IMR-90 (cell line): ENCODE data around the gene GALNT9. TPM values are rescaled to one million over a fixed set of nuclear protein-coding genes. Genes with fewer than 3 reads are reported as not detected.

Experiments used
- ATAC-seq: fragments of 200-7000 bp; cut with Tn5 transposase; 2 replicates; pipeline ENCODE4 v1.9.1; 2020; ENCODE audit warnings: low read depth, mild to moderate bottlenecking, moderate library complexity
- BruUV-seq: library from RNA; stranded (reverse); fragments of 400-500 nt; replicated peaks from 2 replicates; lab custom pipeline; 2021; lab: Mats Ljungman, UMichigan
- CTCF ChIA-PET: fragments of 300-600 bp; formaldehyde crosslinking; extraction: SDS; loops from one replicate; lab custom pipeline; 2021; ENCODE audit warnings: antibody characterized with exemption; lab: Yijun Ruan, JAX
- POLR2A ChIA-PET: fragments of 300-600 bp; sonication (Branson Sonifier 250); formaldehyde crosslinking; loops from one replicate; lab custom pipeline; 2022; ENCODE audit warnings: antibody characterized with exemption; ENCODE audit not compliant: unreplicated experiment; lab: Charles Lee
- DNase-seq: peaks from one replicate; pipeline ENCODE4 v3.0.0; 2013
- H2AFZ ChIP-seq: replicated peaks from 2 replicates; pipeline ENCODE3; 2013; ENCODE audit warnings: low read length, mild to moderate bottlenecking; ENCODE audit not compliant: poor library complexity
- H2AK5ac ChIP-seq: 2 replicates; pipeline ENCODE4 v1.6.1; 2013; ENCODE audit warnings: low read depth, low read length, inconsistent platforms
- H2AK9ac ChIP-seq: replicated peaks from 2 replicates; pipeline ENCODE3; 2013; ENCODE audit warnings: mild to moderate bottlenecking, low read depth, low read length, moderate library complexity; ENCODE audit not compliant: poor library complexity
- H2BK120ac ChIP-seq: 2 replicates; pipeline ENCODE4 v1.6.1; 2013; ENCODE audit warnings: low read depth, low read length, inconsistent platforms
- H2BK15ac ChIP-seq: 3 replicates; pipeline ENCODE4 v1.6.1; 2013; ENCODE audit warnings: low read depth, low read length, inconsistent platforms
- H2BK20ac ChIP-seq: 2 replicates; pipeline ENCODE4 v1.6.1; 2013; ENCODE audit warnings: low read depth, mild to moderate bottlenecking, inconsistent platforms, low read length, moderate library complexity
- H2BK5ac ChIP-seq: 2 replicates; pipeline ENCODE4 v1.6.1; 2013; ENCODE audit warnings: mild to moderate bottlenecking, low read depth, low read length, inconsistent platforms; ENCODE audit not compliant: poor library complexity, severe bottlenecking
- H3K14ac ChIP-seq: replicated peaks from 2 replicates; pipeline ENCODE4 v1.6.1; 2013; ENCODE audit warnings: low read depth, low read length, inconsistent platforms
- H3K18ac ChIP-seq: 2 replicates; pipeline ENCODE4 v1.6.1; 2013; ENCODE audit warnings: low read depth, low read length, control low read depth
- H3K23ac ChIP-seq: 2 replicates; pipeline ENCODE4 v1.6.1; 2013; ENCODE audit warnings: low read depth, low read length, inconsistent platforms
- H3K27ac ChIP-seq: 2 replicates; pipeline ENCODE4 v1.5.1; 2013; ENCODE audit warnings: mild to moderate bottlenecking, control low read depth, low read length; ENCODE audit not compliant: insufficient read depth
- H3K27me3 ChIP-seq: 2 replicates; pipeline ENCODE4 v1.6.1; 2013; ENCODE audit warnings: low read length; ENCODE audit not compliant: control insufficient read depth, insufficient read depth
- H3K36me3 ChIP-seq: 2 replicates; pipeline ENCODE4 v1.6.1; 2013; ENCODE audit warnings: low read length, mixed read lengths; ENCODE audit not compliant: control insufficient read depth, insufficient read depth
- H3K4ac ChIP-seq: 2 replicates; pipeline ENCODE4 v1.6.1; 2013; ENCODE audit warnings: low read depth, low read length, inconsistent platforms
- H3K4me1 ChIP-seq: 2 replicates; pipeline ENCODE4 v1.6.1; 2013; ENCODE audit warnings: low read length, mixed read lengths; ENCODE audit not compliant: control insufficient read depth, insufficient read depth
- H3K4me2 ChIP-seq: 2 replicates; pipeline ENCODE4 v1.6.1; 2013; ENCODE audit warnings: low read depth, mild to moderate bottlenecking, control low read depth, low read length, moderate library complexity
- H3K4me3 ChIP-seq: 2 replicates; pipeline ENCODE4 v1.5.1; 2013; ENCODE audit warnings: low read depth, mild to moderate bottlenecking, control low read depth, low read length, moderate library complexity; ENCODE audit not compliant: insufficient read depth
- H3K56ac ChIP-seq: 2 replicates; pipeline ENCODE4 v1.6.1; 2013; ENCODE audit warnings: low read length, inconsistent platforms; ENCODE audit not compliant: insufficient read depth; ENCODE audit errors: extremely low read depth
- H3K79me1 ChIP-seq, 2 experiments: 2 replicates each; pipeline ENCODE4 v1.6.1; 2013; ENCODE audit warnings: low read length in 2 of 2, inconsistent platforms in 1 of 2, low read depth in 1 of 2
- H3K9ac ChIP-seq: 2 replicates; pipeline ENCODE4 v1.6.1; 2013; ENCODE audit warnings: low read depth, low read length, control low read depth
- H3K9me1 ChIP-seq: 2 replicates; pipeline ENCODE4 v1.6.1; 2013; ENCODE audit warnings: low read length, inconsistent platforms; ENCODE audit not compliant: insufficient read depth
- H3K9me3 ChIP-seq: 2 replicates; pipeline ENCODE4 v1.6.1; 2013; ENCODE audit warnings: low read length; ENCODE audit not compliant: control insufficient read depth, insufficient read depth
- H4K20me1 ChIP-seq: 2 replicates; pipeline ENCODE4 v1.6.1; 2013; ENCODE audit warnings: low read length, inconsistent platforms; ENCODE audit not compliant: insufficient read depth
- H4K5ac ChIP-seq: 2 replicates; pipeline ENCODE4 v1.6.1; 2013; ENCODE audit warnings: mild to moderate bottlenecking, low read depth, low read length, control low read depth
- H4K8ac ChIP-seq, 2 experiments: 2 replicates each; pipeline ENCODE4 v1.6.1; 2013; ENCODE audit warnings: low read depth in 2 of 2, low read length in 2 of 2, control low read depth in 1 of 2, inconsistent platforms in 1 of 2
- H4K91ac ChIP-seq: 2 replicates; pipeline ENCODE4 v1.6.1; 2013; ENCODE audit warnings: low read depth, low read length, inconsistent platforms; ENCODE audit not compliant: insufficient read depth
- CTCF ChIP-seq: conservative IDR thresholded peaks from 2 replicates; pipeline ENCODE4 v1.5.1; 2012; ENCODE audit warnings: mild to moderate bottlenecking, low read depth, low read length, improper control_type of control experiment
- MAZ ChIP-seq: IDR thresholded peaks from 2 replicates; pipeline ENCODE4 v1.6.1; 2012; ENCODE audit warnings: low read depth, mild to moderate bottlenecking, low read length, improper control_type of control experiment, moderate library complexity, borderline replicate concordance
- NFE2L2 ChIP-seq: fragments of 150-350 bp; IDR thresholded peaks from 2 replicates; pipeline ENCODE4 v1.6.1; 2016; ENCODE audit warnings: low read depth, mild to moderate bottlenecking, low read length
- RAD21 ChIP-seq: IDR thresholded peaks from 2 replicates; pipeline ENCODE4 v1.6.1; 2012; ENCODE audit warnings: low read length, improper control_type of control experiment
- RFX5 ChIP-seq: IDR thresholded peaks from 2 replicates; pipeline ENCODE4 v1.8.0; 2012; ENCODE audit warnings: low read depth, mild to moderate bottlenecking, low read length, moderate library complexity
- SMC3 ChIP-seq: fragments of 150-350 bp; IDR thresholded peaks from 2 replicates; pipeline ENCODE4 v1.6.1; 2016; ENCODE audit warnings: low read depth, mild to moderate bottlenecking, antibody characterized with exemption, low read length, moderate library complexity
- USF2 ChIP-seq: fragments of 150-350 bp; IDR thresholded peaks from 2 replicates; pipeline ENCODE4 v1.6.1; 2017; ENCODE audit warnings: mild to moderate bottlenecking, antibody characterized with exemption, low read length, low read depth
- WGBS, 2 experiments: methylation state at CpG; one replicate each; pipeline versions ENCODE4 v1.1.5 to v1.1.7; 2013; ENCODE audit warnings: missing lambda C conversion rate in 2 of 2; ENCODE audit not compliant: insufficient read length in 1 of 2; ENCODE audit errors: extremely low coverage in 2 of 2; 5-methylcytosine and 5-hydroxymethylcytosine counted together
- dilution Hi-C: fragments of 300-500 bp; cut with HindIII; formaldehyde crosslinking; loops from one replicate; pipeline ENCODE4 v1.14.3; 2018; ENCODE audit warnings: low sequenced_read_pairs; ENCODE audit not compliant: unreplicated experiment
- in situ Hi-C: fragments of 300-500 bp; cut with MboI; formaldehyde crosslinking; loops from 3 replicates; pipeline ENCODE4 v1.14.3; 2019; ENCODE audit warnings: low sequenced_read_pairs, inconsistent platforms, mixed read lengths
- intact Hi-C: fragments of 100-400 bp; cut with micrococcal nuclease; formaldehyde crosslinking; loops from 2 replicates; pipeline ENCODE4 v1.10.0; 2022
- polyA plus RNA-seq, 3 experiments: library from polyadenylated mRNA; depleted of rRNA; stranded (reverse); fragments of >200 nt; gene quantifications; 2 replicates each; pipeline ENCODE4 v1.2.3, GENCODE V29; 2012; ENCODE audit warnings: low replicate concordance in 1 of 3
- total RNA-seq: library from RNA; depleted of rRNA; stranded (reverse); fragments of >200 nt; gene quantifications from 2 replicates; pipeline ENCODE4 v1.2.3, GENCODE V29; 2012
- TF ChIP-seq, protein P1 (sequence below): fragments of 150-350 bp; IDR thresholded peaks from 2 replicates; pipeline ENCODE4 v1.6.1; 2016; ENCODE audit warnings: low read depth, mild to moderate bottlenecking, low read length, moderate library complexity, borderline replicate concordance

The GALNT9 gene
- total and polyA plus RNA-seq, 2 of the 4 experiments (the other 2 are of a cell fraction), result under 0.01 to 0.12 TPM

DNA sequence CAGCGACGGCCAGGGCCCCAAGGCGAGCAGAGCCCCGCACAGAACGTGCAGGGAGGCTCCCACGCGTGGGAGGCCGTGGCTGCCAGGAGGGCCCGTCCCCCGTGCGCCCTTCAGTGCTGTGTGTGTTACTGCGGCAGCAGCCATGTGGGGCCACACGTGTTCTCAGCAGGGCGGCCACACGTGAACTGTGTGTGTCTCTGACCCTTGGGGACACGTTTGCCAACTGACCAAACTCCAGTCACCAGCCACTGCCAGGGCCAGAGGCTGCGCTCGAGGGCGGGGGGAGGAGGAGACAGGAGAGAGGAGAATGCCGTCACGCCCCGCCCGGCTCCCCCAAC is 57.7 kb downstream of the GALNT9 start:
- no peak for ATAC-seq
- Histone ChIP-seq H3K9me3 (peaks cover 5% of the 10 kb centered on the region; the same call in 1 of the 2 replicates), H3K27ac (no peak overlapping the region), H3K4me3 (no peak overlapping the region), H4K8ac (no peak overlapping the region), H2BK15ac (no peak overlapping the region), H3K9me1 (no peaks in the 10 kb centered on the region), H3K9ac (no peak overlapping the region), H3K56ac (no peak overlapping the region), H2BK5ac (no peak overlapping the region), H3K4ac (no peak overlapping the region), H2BK20ac (no peak overlapping the region), H3K4me2 (no peak overlapping the region), H3K14ac (no peak overlapping the region), H3K79me1 (no peaks in the 10 kb centered on the region), H3K4me1 (no peaks in the 10 kb centered on the region), H3K23ac (no peak overlapping the region), H2BK120ac (no peak overlapping the region), H3K27me3 (peaks cover 2% of the 10 kb centered on the region; the same call in 1 of the 2 replicates), H3K36me3 (no peaks in the 10 kb centered on the region), H4K91ac (no peak overlapping the region), H3K18ac (no peak overlapping the region), H2AK5ac (no peak overlapping the region), H4K5ac (no peak overlapping the region), H2AK9ac (no peak overlapping the region), H2AFZ (no peak overlapping the region), H4K20me1 (no peaks in the 10 kb centered on the region)
- ChIA-PET CTCF (no interaction called here), POLR2A (no interaction called here)
- TF ChIP-seq NFE2L2, result no peak
- TF ChIP-seq SMC3, result no peak
- TF ChIP-seq USF2, result no peak
- no peak for TF ChIP-seq MAZ
- TF ChIP-seq, protein P1, sequence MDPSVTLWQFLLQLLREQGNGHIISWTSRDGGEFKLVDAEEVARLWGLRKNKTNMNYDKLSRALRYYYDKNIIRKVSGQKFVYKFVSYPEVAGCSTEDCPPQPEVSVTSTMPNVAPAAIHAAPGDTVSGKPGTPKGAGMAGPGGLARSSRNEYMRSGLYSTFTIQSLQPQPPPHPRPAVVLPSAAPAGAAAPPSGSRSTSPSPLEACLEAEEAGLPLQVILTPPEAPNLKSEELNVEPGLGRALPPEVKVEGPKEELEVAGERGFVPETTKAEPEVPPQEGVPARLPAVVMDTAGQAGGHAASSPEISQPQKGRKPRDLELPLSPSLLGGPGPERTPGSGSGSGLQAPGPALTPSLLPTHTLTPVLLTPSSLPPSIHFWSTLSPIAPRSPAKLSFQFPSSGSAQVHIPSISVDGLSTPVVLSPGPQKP, result no peak
- no peak for TF ChIP-seq RAD21
- TF ChIP-seq CTCF, result no peak
- no peak for TF ChIP-seq RFX5
- dilution Hi-C loops, result no loop called here
- in situ Hi-C loops, result no loop called here
- WGBS, 2 experiments, result 68% methylated on average over 12 of the region's 23 CpGs; no CpG with 5 or more reads in 1 of the 2 experiments
- BruUV-seq, result no TSS peak
- no peak for DNase-seq
- intact Hi-C loops, result no loop called here
